ENCODE data around the gene CPXM2.
"Not testable (repeated sequence)": the region's sequence is repeated elsewhere in the genome, so short reads cannot be mapped to it uniquely, and the experiment has no call there.

CPXM2 gene

DNA sequence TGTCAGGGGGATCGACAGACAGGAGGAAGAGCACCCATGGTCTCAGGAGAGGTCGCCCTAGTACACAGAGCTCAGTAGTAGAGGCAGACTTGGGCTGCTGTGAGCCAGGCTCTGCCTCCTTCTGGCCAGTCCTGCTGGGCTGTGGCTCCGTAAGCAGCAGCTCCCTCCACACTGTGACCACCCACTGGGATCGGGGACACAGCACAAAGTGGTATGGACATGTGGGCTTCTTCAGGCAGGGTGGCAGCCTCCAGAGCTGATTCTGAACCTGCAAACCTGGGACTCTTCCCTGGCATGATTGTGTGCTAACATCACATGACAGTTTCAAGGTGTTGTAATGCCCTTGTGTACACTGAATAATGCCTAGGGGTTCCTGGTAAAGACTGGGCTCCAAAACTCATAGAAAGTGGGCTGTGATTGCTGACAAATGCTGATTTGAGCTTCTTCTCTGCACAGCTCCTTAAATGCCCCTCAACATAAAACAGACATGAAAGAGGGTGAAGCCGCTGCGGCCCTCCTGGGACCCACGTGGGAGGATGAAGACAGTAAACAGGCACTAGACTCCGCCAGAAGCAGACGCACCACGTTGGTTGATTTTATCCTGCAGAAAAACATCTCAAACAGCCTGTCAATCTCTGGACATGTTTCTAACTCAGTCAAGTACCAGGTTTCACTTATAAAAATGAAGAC is 148.7 kb downstream of the CPXM2 start:
- no peak for DNase-seq (ENCODE audit: low spot score)

- no peak for DNase-seq (ENCODE audit: low spot score)
These were observed 149.9 kb downstream of the CPXM2 start for GRCh38 chr10:123741711-123742110.

- no peak for DNase-seq (ENCODE audit: low spot score)
These were observed 150.5 kb downstream of the CPXM2 start for GRCh38 chr10:123741146-123741545.

DNA sequence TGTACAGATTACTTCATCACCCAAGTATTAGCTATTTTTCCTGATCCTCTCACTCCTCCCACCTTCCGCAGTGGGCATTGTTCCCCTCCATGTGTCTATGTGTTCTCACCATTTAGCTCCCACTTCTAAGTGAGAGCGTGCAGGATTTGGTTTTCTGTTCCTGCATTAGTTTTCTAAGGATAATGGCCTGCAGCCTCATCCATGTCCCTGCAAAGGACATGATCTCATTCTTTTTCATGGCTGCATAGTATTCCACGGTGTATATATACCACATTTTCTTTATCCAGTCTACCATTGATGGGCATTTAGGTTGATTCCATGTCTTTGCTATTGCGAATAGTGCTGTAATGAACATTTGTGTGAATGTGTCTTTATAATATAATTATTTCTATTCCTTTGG is 154.7 kb downstream of the CPXM2 start:
- not testable (repeated sequence) for DNase-seq (ENCODE audit: low spot score)

- DNase-seq (ENCODE audit: low spot score) = no peak
These were observed 162.1 kb downstream of the CPXM2 start for GRCh38 chr10:123729523-123729922.

DNA sequence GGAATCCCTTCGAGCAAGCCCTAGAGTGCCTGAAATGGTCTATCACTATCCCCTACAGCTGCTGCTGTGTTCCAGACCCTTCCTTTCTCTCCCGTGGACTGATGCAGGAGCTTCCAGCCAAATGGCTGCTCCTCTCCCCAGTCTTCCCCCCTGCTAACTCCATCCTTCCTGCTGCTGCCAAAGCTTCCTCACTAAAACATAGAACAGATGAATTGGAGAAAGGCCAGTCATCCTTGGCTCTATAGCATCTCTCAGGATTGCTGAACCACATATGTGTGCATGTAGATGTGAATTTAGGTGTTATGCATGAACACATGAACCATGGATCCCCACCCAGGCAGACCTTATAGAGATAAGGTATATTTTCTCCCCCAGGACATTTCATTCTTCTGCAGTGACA is 164.8 kb downstream of the CPXM2 start:
- DNase-seq (ENCODE audit: low spot score) = no peak

- no peak for DNase-seq (ENCODE audit: low spot score)
These were observed 165.2 kb downstream of the CPXM2 start for GRCh38 chr10:123726381-123726780.

DNA sequence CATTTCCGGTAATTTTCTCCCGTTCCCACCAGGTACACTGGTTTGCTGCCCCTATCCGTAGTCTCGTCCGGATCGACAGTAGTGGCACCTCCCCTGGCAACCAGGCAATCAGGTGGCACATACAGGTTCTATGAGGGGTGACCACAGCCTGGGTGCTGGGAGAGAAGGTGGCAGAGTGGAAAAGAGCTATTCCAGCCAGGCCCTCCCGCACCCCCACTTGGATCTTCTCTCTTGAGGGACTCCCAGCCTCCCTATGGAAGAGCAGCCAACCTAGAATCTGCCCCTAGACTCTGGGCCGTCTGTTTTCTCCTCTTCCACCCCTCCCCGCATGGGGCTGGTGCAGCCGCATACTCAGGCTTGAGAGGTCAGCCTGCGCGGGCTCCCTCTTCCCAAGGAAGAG is 166.9 kb downstream of the CPXM2 start:
- no peak for DNase-seq (ENCODE audit: low spot score)

DNA sequence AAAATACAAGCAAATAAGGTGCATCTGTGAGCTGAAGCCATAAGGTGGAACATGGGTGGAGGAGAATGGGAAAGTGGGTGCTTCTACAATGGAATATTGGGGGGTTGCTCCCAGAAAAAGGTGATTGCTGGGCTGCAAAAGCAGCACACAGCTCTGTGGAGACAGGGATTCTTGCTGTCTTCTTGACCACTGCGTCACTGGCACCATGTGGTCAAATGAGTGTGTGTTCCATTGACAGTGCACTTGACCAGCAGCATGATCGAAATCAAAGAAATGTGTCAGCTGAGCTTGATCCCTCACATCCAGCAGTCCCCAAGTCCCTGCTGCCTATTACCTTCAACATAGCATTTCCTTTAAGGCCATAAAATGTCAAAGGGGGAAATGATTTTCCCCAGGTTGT is 169.3 kb downstream of the CPXM2 start:
- no peak for DNase-seq (ENCODE audit: low spot score)

DNA sequence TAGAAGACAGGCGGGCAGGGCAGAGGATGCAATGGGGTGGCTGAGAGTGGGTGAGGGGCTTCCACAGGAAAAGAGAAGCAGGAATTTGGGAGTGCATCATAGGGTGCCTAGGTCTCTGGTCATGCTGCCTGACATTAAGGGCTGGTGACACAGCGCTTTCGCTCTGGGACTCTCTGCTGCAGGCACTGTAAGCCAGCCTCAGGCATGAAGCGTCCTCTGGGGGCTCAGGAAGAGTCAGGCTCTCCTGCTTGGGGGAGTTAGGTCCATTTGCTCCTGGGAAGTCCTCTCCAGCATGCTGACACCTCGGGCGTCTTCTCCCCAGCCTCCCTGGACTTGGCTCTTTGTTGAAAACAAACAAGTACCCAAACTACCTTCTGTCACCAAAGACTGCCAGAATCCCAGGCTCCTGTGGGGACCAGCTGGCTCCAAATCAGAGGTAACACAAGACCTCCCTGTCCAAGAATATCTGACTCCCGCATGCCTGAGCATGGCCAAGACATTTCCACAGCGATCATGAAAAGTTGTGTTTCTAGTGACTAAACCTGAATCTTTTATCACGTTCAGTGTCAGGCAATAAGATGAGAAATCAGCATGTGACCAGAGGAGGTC is 170.1 kb downstream of the CPXM2 start:
- DNase-seq (ENCODE audit: low spot score) = no peak

DNA sequence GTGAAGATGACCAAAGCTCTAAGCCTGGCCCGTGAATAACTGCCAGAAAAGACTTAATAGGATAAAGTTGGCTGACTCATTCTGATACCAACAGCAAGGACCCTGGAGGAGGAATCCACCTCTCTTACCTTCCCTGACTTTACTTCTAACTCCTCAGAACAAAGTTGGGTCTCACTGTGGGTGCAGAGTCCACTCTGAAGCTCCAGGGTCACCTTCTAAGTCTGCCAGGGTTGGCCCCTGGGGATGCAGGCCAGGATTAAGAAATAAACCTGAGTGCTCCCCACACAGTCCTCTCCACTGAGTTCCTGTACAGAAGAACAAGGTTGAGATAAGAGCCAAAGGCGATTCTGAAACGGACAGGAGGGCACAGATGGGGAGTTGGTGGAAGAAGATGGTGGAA is 171.1 kb downstream of the CPXM2 start:
- no peak for DNase-seq (ENCODE audit: low spot score)

DNA sequence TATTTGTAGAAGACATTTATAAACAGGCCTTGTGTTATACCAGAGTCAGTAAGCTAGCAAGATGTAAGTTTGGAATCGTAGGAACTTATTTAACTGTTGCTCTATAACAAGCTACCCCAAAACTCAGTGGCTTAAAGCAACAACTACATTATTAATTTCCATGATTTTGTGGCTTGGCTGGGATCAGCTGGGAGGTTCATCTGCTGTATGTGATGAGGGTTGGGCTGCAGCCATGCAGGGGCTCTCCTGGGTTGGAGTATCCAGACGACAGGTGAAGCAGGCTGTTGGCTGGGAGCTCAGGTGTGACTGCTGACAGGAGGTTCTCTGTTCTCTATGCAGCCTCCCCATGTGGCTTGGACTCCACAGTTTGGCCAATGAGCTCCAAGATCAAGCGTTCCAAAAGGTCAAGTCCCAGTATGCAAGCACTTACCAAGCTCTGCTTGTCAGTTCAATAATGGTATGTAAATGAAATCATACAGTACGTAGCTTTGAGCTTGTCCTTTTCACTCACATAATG is 173.0 kb downstream of the CPXM2 start:
- DNase-seq (ENCODE audit: low spot score) = no peak

DNA sequence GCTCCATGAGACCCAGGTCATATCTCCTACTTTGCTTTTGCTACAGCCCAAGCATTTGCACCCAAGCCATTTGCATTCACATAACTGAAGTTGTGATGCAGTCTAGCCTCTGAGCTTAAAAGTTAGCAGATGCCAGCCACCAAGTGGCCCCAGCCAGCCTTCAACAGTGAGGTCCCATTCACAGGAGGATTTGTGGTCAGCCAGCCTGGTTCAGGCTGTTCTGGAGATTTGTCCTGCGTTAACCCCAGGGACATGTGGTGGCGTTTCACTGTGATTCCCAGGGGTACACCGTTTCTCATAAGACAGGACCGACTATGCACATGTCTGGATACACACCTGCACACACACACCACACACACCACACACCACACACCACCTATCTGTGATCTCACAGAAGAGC is 174.3 kb downstream of the CPXM2 start:
- no peak for DNase-seq (ENCODE audit: low spot score)

GRCh38 chr10:123715546-123715945 is 176.1 kb downstream of the CPXM2 start:
- DNase-seq (ENCODE audit: low spot score) = no peak

DNA sequence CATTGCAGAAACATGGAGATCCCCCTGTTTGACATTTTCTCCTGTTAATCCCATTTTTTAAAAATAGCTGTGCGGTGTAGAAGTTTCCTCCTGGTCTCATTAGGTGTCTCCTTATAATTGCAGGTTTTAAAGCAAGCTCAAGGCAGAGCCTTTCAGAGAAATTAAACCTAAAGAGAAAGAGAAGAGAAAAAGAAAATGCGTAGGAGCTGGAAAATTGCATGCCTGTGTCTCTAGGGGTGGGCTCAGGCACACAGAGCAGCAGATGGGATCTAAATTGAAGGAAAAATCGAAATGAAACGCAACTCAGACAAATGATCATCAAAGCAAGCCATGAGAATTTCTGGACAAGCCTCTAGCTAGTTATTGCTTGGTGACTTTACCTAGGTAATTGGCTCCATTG is 185.4 kb downstream of the CPXM2 start:
- no peak for DNase-seq (ENCODE audit: low spot score)

GRCh38 chr10:123704812-123705211 is 186.8 kb downstream of the CPXM2 start:
- DNase-seq (ENCODE audit: low spot score) = no peak

GRCh38 chr10:123704076-123704475 is 187.5 kb downstream of the CPXM2 start:
- DNase-seq (ENCODE audit: low spot score) = no peak

DNA sequence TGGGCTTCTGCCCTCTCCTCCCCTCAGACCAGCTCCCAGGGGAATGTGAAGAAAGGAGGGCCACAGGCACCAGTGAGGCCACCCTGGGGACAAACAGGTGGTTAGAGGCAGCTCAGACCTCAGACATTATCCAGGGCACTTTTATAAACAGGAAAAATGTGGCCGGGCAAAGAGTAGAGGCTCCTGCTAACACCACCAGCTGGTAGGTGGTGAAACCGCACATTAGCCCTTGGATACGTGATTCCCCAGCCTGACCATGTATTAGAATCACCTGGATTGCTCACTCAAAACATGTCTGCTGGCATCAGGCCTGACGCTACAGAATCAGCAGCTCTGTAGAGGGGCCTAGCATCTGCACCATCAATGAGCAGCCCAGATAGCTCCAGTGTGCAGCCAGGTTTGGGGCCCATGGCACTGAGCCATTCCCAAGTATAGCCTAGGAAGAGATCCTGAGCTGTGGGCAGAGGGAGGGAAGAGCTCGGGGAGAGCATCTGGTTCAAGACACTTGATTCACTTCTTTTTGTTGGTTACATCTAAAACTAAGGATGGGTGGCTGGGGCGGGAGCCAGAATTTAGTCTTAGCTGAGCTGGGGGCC is 188.3 kb downstream of the CPXM2 start:
- no peak for DNase-seq (ENCODE audit: low spot score)
